Prostate gland (tissue), 2 donors: Measurements from ENCODE around the gene USP11. TPM values are rescaled to one million over a fixed set of nuclear protein-coding genes. Genes with fewer than 3 reads are reported as not detected.

Experiments used
- DNase-seq: peaks from one replicate; pipeline ENCODE4 v3.0.0-alpha.2; 2019; ENCODE audit warnings: low spot score
- H3K27ac ChIP-seq, 2 donors: fragments of 200-600 bp; sonication (generic); 2 replicates each; pipeline ENCODE4 v1.5.1; 2017 to 2019
- H3K27me3 ChIP-seq: fragments of 200-600 bp; sonication (generic); replicated peaks from 2 replicates; pipeline ENCODE4 v1.5.1; 2019; ENCODE audit not compliant: insufficient read depth
- H3K36me3 ChIP-seq, 2 donors: fragments of 200-600 bp; sonication (generic); 1 replicate in 1 of 2; 2 replicates in 1 of 2; pipeline versions ENCODE4 v1.5.1 to v1.8.1; 2017 to 2019
- H3K4me1 ChIP-seq: fragments of 200-600 bp; sonication (generic); replicated peaks from 2 replicates; pipeline ENCODE4 v1.5.1; 2019
- H3K4me3 ChIP-seq, 2 donors: fragments of 200-600 bp; sonication (generic); 2 replicates each; pipeline ENCODE4 v1.5.1; 2017 to 2019
- H3K9me3 ChIP-seq: fragments of 200-600 bp; sonication (generic); 2 replicates; pipeline ENCODE4 v1.5.1; 2017
- POLR2A ChIP-seq: fragments of 450-650 bp; IDR thresholded peaks from one replicate; pipeline ENCODE4 v1.6.1; 2016; ENCODE audit warnings: antibody characterized with exemption, mild to moderate bottlenecking
- POLR2AphosphoS5 ChIP-seq: sonication (generic); formaldehyde crosslinking; IDR thresholded peaks from one replicate; pipeline ENCODE4 v1.6.1; 2017; ENCODE audit warnings: antibody characterized with exemption
- WGBS: methylation state at CpG from one replicate; pipeline ENCODE4 v1.1.5; 2018; 5-methylcytosine and 5-hydroxymethylcytosine counted together
- intact Hi-C: fragments of 100-400 bp; cut with DNase I; formaldehyde crosslinking; loops from one replicate; pipeline ENCODE4 v1.14.2; 2022
- total RNA-seq, 2 donors: library from RNA; depleted of rRNA; stranded (reverse); fragments of >200 nt; gene quantifications; one replicate each; pipeline ENCODE4 v1.1.0, GENCODE V29; 2016
- TF ChIP-seq, protein P1 (sequence below), 4 experiments: fragments of 200-600 bp in 2 of 4; fragments of 450-650 bp in 2 of 4; sonication (generic) in 2 of 4; IDR thresholded peaks; 1 replicate in 3 of 4; 2 replicates in 1 of 4; pipeline ENCODE4 v1.5.1; 2016 to 2019; ENCODE audit warnings: antibody characterized with exemption in 4 of 4, mild to moderate bottlenecking in 2 of 4, moderate library complexity in 2 of 4

USP11 gene
- total RNA-seq, 2 donors from 2014 or later, result 43.3 to 124 TPM

DNA sequence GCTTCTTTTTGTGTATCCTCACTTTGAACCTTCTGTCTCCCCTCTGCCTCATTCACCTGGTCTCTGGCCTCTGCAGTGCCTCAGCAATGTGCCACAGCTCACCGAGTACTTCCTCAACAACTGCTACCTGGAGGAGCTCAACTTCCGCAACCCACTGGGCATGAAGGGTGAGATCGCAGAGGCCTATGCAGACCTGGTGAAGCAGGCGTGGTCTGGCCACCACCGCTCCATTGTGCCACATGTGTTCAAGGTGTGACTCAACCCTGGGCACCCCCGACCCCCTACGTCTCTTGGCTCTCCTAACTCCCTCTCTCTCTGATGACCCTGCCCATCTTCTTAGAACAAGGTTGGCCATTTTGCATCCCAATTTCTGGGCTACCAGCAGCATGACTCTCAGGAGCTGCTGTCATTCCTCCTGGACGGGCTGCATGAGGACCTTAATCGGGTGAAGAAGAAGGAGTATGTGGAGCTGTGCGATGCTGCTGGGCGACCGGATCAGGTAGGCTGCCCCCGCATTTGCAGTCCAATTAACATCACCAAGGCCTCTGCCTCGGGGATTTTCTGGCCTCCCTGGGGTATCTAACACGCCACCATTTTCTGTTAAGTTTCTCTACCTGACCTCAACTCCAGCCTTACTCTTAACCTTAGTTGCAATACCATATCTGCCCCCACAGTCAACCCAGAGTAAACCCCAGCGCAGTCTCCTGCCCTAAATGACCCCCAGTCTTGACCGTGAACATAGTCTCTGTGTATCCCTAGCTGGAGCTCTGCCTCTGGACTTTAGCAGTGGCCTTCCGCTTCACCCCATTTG is 8.6 kb downstream of the USP11 start:
- Histone ChIP-seq H3K27ac (no peak overlapping the region), H3K4me1 (no peaks in the 10 kb centered on the region), H3K27me3 (no peaks in the 10 kb centered on the region), H3K36me3 (no peaks in the 10 kb centered on the region), H3K4me3 (no peak overlapping the region), H3K9me3 (no peaks in the 10 kb centered on the region)
- intact Hi-C loops, result no loop called here
- WGBS, result 97% methylated on average over 10 of the region's 18 CpGs
- TF ChIP-seq POLR2A (no peak), POLR2AphosphoS5 (no peak)
- TF ChIP-seq, protein P1, sequence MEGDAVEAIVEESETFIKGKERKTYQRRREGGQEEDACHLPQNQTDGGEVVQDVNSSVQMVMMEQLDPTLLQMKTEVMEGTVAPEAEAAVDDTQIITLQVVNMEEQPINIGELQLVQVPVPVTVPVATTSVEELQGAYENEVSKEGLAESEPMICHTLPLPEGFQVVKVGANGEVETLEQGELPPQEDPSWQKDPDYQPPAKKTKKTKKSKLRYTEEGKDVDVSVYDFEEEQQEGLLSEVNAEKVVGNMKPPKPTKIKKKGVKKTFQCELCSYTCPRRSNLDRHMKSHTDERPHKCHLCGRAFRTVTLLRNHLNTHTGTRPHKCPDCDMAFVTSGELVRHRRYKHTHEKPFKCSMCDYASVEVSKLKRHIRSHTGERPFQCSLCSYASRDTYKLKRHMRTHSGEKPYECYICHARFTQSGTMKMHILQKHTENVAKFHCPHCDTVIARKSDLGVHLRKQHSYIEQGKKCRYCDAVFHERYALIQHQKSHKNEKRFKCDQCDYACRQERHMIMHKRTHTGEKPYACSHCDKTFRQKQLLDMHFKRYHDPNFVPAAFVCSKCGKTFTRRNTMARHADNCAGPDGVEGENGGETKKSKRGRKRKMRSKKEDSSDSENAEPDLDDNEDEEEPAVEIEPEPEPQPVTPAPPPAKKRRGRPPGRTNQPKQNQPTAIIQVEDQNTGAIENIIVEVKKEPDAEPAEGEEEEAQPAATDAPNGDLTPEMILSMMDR (IDR thresholded peaks at IDR 0.05), result no peak
- no peak for DNase-seq

DNA sequence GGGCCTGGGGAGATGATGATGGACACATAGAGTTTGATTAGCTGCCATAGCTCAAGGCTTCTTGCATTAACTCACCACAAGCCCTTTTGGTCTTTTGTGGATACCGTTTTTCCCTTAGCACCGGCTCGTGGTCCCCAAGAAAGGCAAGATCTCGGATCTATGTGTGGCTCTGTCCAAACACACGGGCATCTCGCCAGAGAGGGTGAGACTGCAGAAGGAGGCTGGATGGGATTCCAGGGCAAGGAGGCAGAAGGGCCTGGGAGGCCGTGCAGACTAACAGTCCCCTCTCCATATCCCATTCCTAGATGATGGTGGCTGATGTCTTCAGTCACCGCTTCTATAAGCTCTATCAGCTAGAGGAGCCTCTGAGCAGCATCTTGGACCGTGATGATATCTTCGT is 9.5 kb downstream of the USP11 start:
- Histone ChIP-seq H3K27me3 (no peaks in the 10 kb centered on the region), H3K36me3 (no peaks in the 10 kb centered on the region)

DNA sequence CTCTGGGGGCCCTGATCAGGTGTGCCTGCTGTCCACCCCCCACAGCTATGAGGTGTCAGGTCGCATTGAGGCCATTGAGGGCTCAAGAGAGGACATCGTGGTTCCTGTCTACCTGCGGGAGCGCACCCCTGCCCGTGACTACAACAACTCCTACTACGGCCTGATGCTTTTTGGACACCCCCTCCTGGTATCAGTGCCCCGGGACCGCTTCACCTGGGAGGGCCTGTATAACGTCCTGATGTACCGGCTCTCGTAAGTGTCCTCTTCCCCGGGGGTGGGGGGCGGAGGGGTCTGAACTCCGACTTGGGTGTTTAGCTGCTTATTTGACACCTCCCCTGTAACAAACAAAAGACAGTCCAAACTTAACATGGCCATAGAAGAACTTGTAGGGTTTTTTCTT is 10.5 kb downstream of the USP11 start:
- Histone ChIP-seq H3K4me3 (no peak overlapping the region), H3K4me1 (no peaks in the 10 kb centered on the region), H3K9me3 (no peaks in the 10 kb centered on the region), H3K27ac (no peak overlapping the region), H3K36me3 (no peaks in the 10 kb centered on the region), H3K27me3 (no peaks in the 10 kb centered on the region)
- DNase-seq, result no peak
- TF ChIP-seq, protein P1 (IDR thresholded peaks at IDR 0.05), result no peak
- TF ChIP-seq POLR2AphosphoS5, result no peak
- no peak for TF ChIP-seq POLR2A
- WGBS, result 94% methylated on average over 7 of the region's 14 CpGs
- intact Hi-C loops, result no loop called here

More for the DNA sequence above, 9.5 kb downstream of the USP11 start:
- TF ChIP-seq, protein P1 (IDR thresholded peaks at IDR 0.05), result no peak
- TF ChIP-seq POLR2A (no peak), POLR2AphosphoS5 (no peak)
- no peak for DNase-seq
- Histone ChIP-seq H3K4me3 (no peak overlapping the region), H3K27ac (no peak overlapping the region), H3K9me3 (no peaks in the 10 kb centered on the region), H3K4me1 (no peaks in the 10 kb centered on the region)
- WGBS, result 91% methylated on average over 10 of the region's 10 CpGs
- intact Hi-C loops, result no loop called here

DNA sequence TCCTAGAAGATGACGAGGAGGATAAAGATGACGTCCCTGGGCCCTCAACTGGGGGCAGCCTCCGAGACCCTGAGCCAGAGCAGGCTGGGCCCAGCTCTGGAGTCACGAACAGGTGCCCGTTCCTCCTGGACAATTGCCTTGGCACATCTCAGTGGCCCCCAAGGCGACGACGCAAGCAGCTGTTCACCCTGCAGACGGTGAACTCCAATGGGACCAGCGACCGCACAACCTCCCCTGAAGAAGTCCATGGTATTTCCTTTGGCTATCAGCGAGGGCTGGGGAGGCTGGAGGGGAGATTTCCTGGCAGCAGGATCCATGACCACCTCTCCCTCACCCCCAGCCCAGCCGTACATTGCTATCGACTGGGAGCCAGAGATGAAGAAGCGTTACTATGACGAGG is 11.9 kb downstream of the USP11 start:
- no peaks in the 10 kb centered on the region for H3K4me1 ChIP-seq
- no peak overlapping the region for H3K4me3 ChIP-seq
- H3K27ac ChIP-seq, result no peak overlapping the region
- TF ChIP-seq POLR2AphosphoS5, result no peak
- TF ChIP-seq, protein P1 (IDR thresholded peaks at IDR 0.05), result no peak
- no peak for TF ChIP-seq POLR2A
- H3K27me3 ChIP-seq, result no peaks in the 10 kb centered on the region
- intact Hi-C loops, result no loop called here
- WGBS, result 91% methylated on average over 15 of the region's 16 CpGs
- no peak for DNase-seq
- no peaks in the 10 kb centered on the region for H3K36me3 ChIP-seq
- H3K9me3 ChIP-seq, result no peaks in the 10 kb centered on the region

DNA sequence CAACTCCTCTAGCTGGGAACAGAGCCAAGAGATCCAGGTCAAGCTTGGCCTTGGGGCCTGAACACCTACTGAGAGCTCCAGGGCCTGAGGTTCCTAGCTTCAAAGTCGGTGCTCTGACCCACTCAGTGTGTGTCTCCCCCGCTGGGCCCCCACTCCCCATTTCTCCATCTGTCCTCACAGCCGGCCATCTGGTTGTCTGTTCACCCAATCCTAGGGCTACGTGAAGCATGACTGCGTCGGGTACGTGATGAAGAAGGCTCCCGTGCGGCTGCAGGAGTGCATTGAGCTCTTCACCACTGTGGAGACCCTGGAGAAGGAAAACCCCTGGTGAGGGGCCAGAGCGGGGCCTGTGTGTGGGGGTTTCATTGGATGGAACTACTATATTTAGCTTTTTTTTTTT is 12.3 kb downstream of the USP11 start:
- Histone ChIP-seq H3K4me3 (no peak overlapping the region), H3K27ac (no peak overlapping the region), H3K4me1 (no peaks in the 10 kb centered on the region), H3K36me3 (no peaks in the 10 kb centered on the region), H3K9me3 (no peaks in the 10 kb centered on the region), H3K27me3 (no peaks in the 10 kb centered on the region)
- intact Hi-C loops, result no loop called here
- 95% methylated on average over 10 of the region's 10 CpGs for WGBS
- no peak for TF ChIP-seq POLR2A
- TF ChIP-seq, protein P1 (IDR thresholded peaks at IDR 0.05), result no peak
- no peak for TF ChIP-seq POLR2AphosphoS5
- no peak for DNase-seq
